Measurements from ENCODE around the gene ZNF846. TPM values are rescaled to one million over a fixed set of nuclear protein-coding genes. Genes with fewer than 3 reads are reported as not detected.
A peak's percentile ranks its signal among the peaks of the same experiment; 100 is the strongest.
"Not testable (repeated sequence)": the region's sequence is repeated elsewhere in the genome, so short reads cannot be mapped to it uniquely, and the experiment has no call there.

Gene ZNF846
- total RNA-seq, 1 donor from 2014 or later, result 3.6 TPM

- peak; percentile 83 to 97 for DNase-seq (ENCODE audit: low read depth in 2 of 2)
Observed at GRCh38 chr19:9785367-9786331, 17.1 kb upstream of the ZNF846 start.

GRCh38 chr19:9784163-9784496 lies 15.6 kb upstream of the ZNF846 start:
- DNase-seq (ENCODE audit: low read depth in 2 of 2), result not testable (repeated sequence)

GRCh38 chr19:9782338-9782737 lies 13.8 kb upstream of the ZNF846 start:
- DNase-seq (ENCODE audit: low read depth in 2 of 2), result no peak

- no peak for DNase-seq (ENCODE audit: low read depth in 2 of 2)
Observed at GRCh38 chr19:9757544-9758501, 10.7 kb downstream of the ZNF846 start.

- no peak for DNase-seq (ENCODE audit: low read depth in 2 of 2)
Observed at GRCh38 chr19:9752701-9753443, 15.7 kb downstream of the ZNF846 start.

GRCh38 chr19:9751446-9751845 lies 17.1 kb downstream of the ZNF846 start:
- DNase-seq (ENCODE audit: low read depth in 2 of 2), result no peak

GRCh38 chr19:9741476-9742171 lies 26.9 kb downstream of the ZNF846 start:
- DNase-seq (ENCODE audit: low read depth in 2 of 2), result no peak

- no peak for DNase-seq (ENCODE audit: low read depth in 2 of 2)
Observed at GRCh38 chr19:9735986-9736385, 32.6 kb downstream of the ZNF846 start.

GRCh38 chr19:9730056-9730455 lies 38.5 kb downstream of the ZNF846 start:
- not testable (repeated sequence) for DNase-seq (ENCODE audit: low read depth in 2 of 2)

- DNase-seq (ENCODE audit: low read depth in 2 of 2), result no peak
Observed at GRCh38 chr19:9729162-9729561, 39.4 kb downstream of the ZNF846 start.

- DNase-seq (ENCODE audit: low read depth in 2 of 2), result no peak
Observed at GRCh38 chr19:9727644-9728043, 40.9 kb downstream of the ZNF846 start.

- not testable (repeated sequence) for DNase-seq (ENCODE audit: low read depth in 2 of 2)
Observed at GRCh38 chr19:9725508-9726201, 42.9 kb downstream of the ZNF846 start.

GRCh38 chr19:9724157-9724556 lies 44.4 kb downstream of the ZNF846 start:
- no peak for DNase-seq (ENCODE audit: low read depth in 2 of 2)

- no peak for DNase-seq (ENCODE audit: low read depth in 2 of 2)
Observed at GRCh38 chr19:9721861-9722260, 46.7 kb downstream of the ZNF846 start.

GRCh38 chr19:9720541-9720940 lies 48.0 kb downstream of the ZNF846 start:
- no peak for DNase-seq (ENCODE audit: low read depth in 2 of 2)

- no peak for DNase-seq (ENCODE audit: low read depth in 2 of 2)
Observed at GRCh38 chr19:9711815-9712214, 56.7 kb downstream of the ZNF846 start.

- no peak for DNase-seq (ENCODE audit: low read depth in 2 of 2)
Observed at GRCh38 chr19:9709305-9709704, 59.2 kb downstream of the ZNF846 start.

- no peak for DNase-seq (ENCODE audit: low read depth in 2 of 2)
Observed at GRCh38 chr19:9705836-9706235, 62.7 kb downstream of the ZNF846 start.

GRCh38 chr19:9702186-9702585 lies 66.4 kb downstream of the ZNF846 start:
- no peak for DNase-seq (ENCODE audit: low read depth in 2 of 2)

Measured in dermis microvascular lymphatic vessel endothelial cell (primary cell).